HG02943 (cell line): ENCODE results near the gene THSD7B.

ENCODE experiments used
- ATAC-seq: cut with Tn5 transposase; IDR thresholded peaks from one replicate; pipeline ENCODE4 v1.9.1; 2021; ENCODE audit warnings: mild to moderate bottlenecking, low read depth, moderate library complexity; ENCODE audit not compliant: unreplicated experiment

The THSD7B gene

DNA sequence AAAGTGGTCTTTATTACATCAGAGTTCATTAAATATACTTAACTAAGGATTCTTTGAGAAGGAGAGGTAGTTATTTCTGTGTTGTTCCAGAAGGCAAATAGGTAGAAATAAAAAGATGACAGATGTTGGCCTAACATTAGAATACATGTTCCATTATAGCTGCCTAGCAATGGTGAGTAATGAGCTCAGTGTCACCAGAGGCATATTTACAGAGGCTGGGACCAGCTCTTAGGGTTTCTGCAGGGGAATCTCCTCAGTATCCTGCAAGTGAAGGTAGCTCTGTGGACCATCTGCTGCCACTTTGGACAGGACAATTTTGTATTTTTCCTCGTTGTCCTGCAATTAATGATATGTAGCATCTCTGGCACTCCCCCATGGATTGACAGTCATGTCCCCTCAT lies 416.0 kb downstream of the THSD7B start:
- ATAC-seq, result no peak

DNA sequence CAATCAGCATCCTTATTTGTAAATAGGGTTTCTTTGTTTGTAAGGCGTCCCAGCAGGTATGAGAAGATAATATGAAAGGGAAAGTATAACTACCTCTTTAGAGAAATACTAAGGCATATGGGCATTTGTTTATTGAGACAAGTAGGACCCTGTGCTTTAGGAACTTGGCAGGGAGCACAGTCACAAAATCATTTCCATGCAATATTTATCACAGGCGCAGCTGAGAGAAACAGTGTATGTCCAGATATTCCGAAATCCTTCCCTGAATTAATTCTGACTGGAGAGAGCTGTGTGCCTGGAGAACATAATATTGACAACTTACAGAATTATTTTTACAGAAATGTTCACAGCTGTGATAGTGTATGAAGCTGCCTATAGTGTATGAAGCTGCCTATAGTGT lies 416.7 kb downstream of the THSD7B start:
- no peak for ATAC-seq

DNA sequence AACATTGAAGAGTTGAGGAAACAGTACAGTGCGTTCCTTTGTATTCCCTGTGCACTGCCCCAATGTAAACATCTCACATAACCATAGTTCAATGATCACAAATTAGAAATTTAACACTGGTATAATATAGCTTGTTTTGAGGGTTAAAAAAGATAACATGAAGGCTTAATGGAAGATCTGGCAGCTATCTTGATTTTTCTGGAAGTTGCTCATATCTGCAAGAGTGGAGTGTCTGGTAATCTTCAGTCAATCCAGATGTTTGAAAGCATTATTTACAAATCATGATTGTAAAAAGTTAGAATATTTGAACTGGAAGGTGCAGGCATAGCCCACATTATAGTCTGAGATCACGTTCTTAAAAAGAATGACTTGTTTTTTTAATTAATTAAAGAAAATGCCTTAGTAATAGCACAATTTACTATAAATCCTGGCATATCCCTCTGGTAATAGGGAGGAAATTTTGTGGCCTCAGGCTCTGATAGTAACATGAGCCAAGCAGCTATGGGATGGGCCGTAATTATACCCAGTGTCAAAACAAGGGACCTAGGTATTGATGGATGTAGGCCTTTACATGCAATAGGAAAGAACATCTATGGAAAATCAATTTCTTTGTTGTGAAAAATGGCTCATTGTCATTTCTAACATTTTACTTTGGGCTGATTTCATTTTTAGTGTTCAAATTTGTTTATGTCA lies 418.0 kb downstream of the THSD7B start:
- ATAC-seq, result no peak

DNA sequence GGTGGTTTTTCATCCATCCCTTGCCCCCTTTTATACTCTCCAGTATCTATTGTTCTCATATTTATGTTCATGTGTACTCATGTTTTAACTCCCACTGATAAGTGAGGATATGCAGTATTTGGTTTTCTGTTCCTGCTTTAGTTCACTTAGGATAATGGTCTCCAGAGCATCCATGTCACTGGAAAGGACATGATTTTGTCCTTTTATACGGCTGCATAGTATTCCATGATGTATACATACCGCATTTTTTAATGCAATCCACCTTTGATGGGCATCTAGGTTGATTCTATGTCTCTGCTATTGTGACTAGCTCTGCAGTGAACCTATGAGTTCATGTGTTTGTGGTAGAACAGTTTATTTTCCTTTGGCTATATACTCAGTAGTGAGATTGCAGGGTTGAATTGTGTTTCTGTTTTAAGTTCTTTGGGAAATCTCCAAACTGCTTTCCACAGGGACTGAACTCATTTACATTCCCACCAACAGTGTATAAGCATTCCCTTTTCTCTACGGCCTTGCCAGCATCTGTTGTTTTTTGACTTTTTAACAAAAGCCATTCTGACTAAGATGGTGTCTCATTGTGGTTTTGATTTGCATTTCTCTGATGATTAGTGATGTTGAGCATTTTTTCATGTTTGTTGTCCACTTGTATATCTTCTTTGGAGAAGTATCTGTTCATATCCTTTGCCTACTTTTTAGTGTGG lies 420.2 kb downstream of the THSD7B start:
- no peak for ATAC-seq

DNA sequence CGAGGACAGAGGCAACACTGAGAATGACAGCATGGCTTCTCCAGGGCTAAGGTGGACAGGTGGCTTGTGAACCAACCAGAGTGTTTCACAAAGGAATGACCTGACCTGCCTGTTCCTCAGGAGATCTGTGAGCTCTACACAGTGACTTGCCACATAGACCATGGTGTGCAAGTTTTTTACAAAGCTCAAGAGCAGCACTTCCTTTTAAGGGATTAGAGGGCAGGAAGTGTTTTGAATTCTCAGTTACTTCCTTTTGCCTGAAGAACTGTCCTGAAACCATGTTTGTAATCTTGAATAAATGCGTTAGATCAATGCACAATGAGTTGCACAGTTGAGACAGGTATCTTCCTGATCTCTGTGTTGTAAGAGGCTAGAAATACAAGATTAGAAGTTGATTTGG lies 421.9 kb downstream of the THSD7B start:
- no peak for ATAC-seq

DNA sequence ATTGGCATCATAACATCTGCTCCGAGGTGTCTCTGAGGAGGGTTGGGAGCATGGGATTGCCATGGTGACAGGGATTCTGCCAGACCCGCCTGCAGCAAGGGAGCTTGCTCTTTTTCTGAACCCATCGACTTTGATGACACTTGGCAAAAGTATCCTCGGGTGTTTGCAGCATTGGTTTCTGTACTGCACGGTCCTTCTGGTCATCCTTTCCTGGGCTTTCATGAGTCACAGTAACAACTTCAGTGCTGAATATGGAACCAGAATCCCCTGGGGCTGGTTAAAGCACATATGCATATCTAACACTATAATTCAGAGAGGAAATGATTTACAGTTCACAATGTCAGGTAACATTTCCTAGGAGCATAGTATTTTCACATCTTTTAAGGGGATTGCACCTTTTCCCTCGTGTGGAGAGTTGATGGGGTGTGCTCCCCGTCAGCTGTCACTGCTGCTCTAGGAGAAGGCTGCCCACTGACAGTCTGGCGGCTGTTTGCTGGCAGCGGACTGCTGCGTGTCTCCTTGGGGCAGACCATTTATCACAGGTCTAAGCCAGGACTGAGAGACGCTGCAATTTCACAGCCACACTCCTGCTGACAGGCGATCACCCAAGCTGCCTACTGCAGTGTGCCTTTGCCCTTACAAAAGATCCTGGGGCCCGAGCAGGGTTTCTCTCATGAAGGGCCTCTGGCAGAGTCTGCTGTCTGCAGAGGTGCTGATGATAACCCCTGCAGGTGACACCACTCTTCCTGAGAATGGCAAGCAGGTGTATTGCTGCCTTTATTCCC lies 425.3 kb downstream of the THSD7B start:
- ATAC-seq, result no peak

DNA sequence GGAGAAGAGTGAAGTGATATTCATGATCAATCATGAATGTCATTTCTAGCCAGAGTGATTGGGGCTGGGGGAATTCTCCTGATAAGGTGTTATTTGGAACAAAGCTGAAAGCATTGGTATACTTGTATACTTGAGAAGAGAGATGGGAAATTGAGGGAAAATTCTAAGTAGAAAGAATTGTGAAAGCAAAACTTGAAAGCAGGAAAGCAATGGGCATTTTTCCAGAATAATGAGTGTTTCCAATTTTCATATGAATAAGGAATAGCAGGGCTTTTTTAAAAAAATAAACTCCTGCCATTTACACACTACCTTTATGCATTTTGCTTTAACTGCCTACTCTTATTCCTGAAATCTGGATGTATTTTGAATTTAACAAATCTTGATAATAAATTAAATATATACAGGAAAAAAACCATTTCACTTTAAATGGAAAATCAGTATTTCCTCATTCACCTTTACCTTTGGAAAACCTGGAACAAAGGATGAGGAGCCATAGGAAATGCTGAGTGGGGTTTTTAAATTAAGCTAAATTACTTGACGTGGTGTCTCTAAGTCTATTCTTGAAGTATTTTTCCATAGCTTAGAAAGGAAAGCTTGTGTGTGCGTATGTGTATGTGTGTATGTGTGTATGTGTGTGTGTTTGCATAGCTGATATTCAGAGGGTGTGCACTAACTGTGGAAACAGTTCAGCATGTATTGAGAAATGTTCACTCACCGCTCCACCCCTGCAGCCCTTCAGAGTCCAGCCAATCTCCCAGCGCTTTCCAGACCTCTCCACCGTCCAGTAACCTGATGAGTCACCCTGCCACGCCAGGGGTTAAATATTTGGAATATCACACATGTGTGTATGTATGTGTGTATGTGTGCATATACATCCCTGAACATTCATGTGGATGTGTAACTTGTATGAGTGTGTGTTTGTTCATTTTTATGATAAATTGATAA lies 427.3 kb downstream of the THSD7B start:
- no peak for ATAC-seq

DNA sequence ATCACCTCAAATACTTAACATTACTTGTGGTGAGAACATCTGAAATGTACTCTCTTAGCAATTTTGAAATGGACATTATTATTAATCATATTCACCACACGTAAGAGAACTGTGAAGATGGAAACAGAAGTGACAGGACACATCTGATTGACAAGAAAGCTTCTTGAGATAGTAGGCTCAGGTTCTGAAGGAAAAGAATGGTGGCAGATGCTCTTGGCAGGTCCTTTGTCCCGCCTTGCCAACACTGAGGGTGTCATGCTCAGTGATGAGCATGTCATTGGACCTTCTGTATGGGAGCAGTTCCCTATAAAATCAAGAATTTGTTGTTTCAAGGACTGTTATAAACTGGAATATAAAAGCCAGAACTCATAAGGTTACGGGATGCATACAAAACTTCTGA lies 428.1 kb downstream of the THSD7B start:
- ATAC-seq, result no peak

DNA sequence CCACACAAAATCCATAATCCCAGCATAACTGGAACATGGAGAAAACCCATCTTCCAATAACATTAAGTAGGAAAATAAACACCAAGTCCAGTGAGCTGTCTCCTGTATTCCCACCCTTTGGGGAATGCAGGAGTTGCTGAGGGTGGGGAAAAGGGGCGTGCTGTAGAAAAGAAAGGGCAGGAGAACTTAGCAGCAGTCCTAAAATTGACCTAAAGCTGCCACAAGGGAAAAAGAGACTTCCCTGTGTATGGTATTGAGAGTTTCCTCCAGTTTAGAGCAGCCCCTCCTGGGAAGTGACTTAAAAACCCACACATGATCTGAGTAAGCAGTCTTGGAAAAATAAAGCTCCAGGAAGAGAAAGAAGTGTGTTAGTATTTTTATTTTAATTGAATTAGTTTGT lies 428.8 kb downstream of the THSD7B start:
- ATAC-seq, result no peak

DNA sequence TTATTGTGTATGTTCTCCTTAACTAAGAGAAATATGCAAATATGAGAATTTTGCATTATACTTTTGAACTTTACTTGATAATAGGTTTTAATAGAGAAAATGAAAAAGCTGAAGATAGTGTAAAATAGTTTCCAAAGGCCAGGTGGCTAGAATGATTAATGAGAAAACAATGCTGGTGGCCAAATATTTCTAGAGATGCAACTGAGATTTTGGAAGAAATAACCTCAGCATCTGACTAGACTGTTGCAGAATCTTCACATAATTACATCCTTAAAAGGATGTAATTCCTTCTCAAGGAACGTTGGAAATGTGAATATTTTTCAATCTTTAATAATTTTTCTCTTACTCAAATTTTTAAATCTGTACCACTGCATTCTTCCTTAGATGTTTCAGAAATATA lies 434.4 kb downstream of the THSD7B start:
- ATAC-seq, result no peak

DNA sequence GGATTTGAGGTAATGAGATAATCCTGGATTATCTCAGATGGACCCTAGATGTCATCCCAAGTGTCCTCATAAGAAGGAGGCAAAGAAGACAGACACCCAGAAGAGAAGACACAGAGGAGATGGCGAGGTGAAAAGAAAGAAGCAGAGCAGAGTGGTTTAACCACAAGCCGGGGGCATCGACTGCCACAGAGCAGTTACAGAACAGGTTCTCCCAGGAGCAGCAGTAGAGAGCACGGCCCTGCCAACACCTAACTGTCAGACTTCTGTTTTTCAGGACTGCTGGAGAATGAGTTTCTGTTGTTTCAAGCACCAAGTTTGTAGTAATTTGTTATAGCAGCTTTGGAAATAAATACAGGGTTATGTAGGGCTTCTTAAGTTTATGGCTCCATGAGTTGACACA lies 437.0 kb downstream of the THSD7B start:
- ATAC-seq, result no peak

DNA sequence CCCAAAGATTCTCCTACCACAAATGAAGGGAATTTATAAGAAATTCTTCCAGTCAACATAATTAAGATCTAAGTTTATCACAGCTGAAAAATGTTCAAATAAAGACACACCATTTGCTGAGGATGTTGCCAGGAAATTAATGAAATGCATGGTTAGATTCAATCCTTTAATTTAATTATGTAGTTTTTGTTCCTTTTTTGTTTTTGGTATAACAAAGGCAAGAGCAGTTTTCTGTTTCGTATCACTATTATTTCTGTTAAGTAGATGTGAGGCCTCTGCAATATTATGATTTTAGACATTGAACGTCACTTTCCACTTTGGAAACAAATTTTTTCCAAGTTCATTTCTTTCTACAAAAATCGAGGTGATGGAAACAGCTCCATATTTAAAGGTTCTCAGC lies 440.0 kb downstream of the THSD7B start:
- no peak for ATAC-seq

DNA sequence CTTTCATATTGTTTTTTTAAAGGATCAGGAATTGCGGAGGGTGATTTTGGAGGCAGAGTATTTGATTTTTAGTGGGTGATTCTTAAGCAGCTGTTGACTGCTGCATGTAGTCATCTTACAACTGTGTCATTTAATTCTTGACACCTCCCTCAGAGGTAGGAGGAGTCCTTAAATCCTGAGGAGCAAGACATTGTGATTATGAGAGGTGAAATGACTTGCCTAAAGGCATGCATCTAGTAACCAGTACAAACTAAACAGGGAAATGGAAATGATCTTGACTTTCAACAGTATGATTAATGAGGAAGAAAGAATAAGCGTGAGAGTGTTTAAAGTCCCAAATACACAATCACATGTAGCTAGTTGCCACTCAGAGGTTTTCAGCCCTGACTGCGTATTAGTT lies 440.7 kb downstream of the THSD7B start:
- no peak for ATAC-seq

DNA sequence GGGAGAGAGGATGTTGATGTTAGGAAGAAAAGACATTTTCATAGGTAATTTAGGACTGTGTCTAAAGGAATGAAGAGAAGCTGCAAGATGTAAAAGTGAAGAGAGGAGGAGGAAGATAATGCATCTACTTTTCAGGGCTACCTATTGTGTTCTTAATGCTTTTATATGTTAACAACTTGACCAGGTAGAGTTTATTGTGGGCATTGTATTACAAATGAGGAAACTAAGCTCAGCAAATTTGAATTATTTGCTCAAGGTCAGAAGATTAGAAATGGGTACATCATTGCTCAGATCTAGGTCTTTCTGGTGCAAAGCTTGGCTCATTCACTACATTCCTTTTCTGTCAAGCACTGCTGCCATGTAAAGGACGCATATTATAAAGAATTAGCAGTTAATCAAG lies 441.7 kb downstream of the THSD7B start:
- ATAC-seq, result no peak

DNA sequence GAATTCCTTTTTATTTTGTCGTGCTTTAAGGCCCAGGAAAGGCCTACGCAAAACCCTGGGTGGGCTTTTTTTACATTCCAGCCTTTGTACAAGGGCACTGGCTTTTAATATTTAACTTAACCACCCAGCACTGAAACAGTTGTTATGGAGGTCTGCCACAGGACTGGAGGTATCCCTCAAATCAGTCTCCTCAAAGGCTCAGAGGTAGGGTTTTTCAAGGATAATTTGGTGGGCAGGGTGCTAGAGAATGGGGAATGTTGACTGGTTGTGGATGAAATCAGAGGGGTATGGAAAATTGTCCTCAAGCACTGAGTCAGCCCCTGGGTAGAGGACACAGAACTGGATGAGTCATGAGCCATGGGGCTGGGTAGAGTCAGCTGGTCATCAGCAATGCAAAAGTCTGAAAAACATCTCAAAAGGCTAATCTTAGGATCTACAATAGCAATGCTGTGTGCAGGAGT lies 443.1 kb downstream of the THSD7B start:
- ATAC-seq, result no peak

DNA sequence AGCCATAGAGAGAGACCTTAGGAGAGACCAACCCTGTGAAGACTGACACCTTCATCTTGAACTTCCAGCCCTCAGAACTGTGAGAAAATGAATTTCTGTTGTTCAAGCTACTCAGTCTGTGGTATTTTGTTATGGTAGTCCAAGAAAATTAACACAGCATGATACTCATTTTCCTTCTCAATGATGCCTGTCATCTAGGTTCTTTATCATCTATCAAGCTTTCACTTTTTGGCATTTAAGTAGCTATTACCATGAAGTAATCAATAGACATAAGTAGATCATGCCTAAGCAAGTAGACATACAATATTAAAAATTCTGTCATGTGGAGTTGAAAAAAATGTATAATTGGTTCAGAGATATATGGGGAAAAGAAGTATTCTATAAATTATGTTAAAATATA lies 444.7 kb downstream of the THSD7B start:
- no peak for ATAC-seq

DNA sequence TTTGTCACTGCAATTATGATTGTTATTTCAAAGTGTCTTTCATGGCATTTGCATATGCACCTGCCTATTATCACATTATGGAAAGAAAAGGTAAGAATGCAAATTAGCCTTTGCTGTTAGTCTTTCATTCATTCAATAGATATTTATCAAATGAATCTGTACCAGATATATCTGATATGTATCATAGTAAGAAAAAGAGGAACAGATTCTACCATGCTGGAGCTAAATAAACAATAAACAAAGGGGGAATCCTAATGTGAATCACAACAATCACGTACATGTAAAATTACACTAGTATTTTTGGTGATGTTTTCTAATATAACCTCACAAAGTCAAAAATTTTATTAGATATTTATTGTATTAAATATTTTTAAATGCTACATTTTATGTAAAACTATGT lies 446.4 kb downstream of the THSD7B start:
- no peak for ATAC-seq

DNA sequence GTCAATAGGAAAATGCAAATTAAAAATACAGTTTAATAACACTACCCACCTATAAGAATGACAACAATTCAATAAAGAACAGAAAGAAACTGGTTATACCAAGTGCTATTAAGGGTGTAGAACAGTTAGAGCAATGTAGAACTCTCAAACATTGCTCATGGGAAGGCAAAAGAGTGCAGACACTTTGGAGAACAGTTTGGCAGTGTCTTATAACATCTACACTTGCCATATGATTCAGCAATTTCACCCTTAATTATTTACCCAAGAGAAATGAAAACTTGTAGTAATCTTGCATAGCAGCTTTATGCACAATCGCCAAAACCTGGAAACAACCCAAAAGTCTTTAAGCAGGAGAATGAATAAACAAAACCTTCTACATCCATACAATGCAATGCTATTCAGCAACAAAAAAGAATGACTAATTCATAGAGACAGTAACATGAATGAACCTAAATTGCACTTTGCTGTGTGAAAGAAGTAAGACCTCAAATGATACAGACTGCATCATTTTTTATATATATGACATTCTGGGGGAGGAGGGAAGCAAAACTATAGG lies 455.2 kb downstream of the THSD7B start:
- no peak for ATAC-seq

DNA sequence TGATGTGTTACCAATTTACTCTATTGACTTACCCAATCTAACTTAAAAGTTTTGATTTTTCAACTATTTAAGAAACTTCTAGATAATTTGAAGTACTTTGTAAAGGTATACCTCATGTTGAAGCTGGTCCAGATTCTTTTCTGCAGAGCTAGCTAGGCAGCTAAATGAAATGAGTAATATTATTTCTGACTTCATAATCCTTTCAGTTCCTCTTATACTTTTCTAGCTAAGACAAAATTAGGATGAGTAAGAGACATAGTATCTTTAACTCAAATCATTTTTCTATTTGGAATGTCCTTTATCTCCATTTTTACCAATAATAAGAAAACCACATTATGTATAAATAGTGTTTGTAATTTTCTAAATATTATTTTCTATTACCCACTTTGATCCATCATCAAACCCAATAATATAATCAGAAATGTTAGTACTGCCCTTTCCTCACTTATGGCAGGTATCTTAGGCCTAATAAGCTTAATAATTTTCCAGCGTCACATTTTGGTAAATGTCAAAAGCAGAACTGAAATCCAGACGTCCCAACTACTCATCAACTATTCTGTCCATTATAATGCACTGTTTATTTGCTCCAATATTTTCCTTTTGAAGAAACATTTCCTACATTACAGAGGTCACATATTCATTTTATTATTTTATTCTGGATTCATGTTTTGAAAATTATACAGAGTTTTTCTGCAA lies 456.6 kb downstream of the THSD7B start:
- no peak for ATAC-seq

DNA sequence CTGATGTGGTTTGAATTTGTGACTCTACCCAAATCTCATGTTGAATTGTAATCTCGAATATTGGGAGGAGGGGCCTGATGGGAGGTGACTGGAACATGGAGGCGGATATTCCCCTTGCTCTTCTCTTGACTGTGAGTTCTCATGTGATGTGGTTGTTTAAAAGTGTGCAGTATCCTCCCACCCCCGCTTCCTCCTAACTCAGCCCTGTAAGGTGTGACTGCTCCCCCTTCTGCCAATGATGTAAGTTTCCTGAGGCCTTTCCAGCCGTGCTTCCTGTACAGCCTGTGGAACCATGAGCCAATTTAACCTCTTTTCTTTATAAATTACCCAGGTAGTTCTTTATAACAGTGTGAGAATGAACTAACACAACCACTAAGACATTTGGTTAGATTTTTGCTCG lies 458.4 kb downstream of the THSD7B start:
- no peak for ATAC-seq
